Right kidney (tissue), 1 donor: ENCODE measurements around the gene TBL1Y.
"Not testable (repeated sequence)": the region's sequence is repeated elsewhere in the genome, so short reads cannot be mapped to it uniquely, and the experiment has no call there.

ENCODE experiments used
- DNase-seq: peaks from one replicate; pipeline ENCODE4 v3.0.0-alpha.2; 2016

Gene TBL1Y

GRCh38 chrY:6972271-6972887 lies 61.9 kb downstream of the TBL1Y start:
- DNase-seq = no peak

DNA sequence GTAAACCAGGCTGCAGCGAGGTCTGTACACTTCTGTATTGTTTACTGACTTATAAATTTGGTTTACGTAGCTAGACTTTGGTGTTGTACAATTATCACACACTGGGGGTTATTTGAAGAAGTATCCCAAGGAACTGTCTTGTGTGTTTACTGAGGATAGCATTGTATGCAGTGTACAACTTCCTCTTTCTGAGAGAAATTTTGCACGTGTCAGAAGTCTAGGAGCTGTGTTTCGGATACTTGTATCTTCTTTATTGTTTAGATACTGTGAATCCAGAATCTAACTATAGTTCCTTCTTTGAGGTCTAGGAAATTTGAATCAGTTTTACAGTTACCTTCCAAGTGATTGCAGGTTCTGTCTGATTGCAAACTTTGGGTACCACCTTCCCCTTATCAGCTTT lies 64.5 kb downstream of the TBL1Y start:
- DNase-seq = no peak

- DNase-seq = no peak
These were observed 67.3 kb downstream of the TBL1Y start for GRCh38 chrY:6977783-6978182.

DNA sequence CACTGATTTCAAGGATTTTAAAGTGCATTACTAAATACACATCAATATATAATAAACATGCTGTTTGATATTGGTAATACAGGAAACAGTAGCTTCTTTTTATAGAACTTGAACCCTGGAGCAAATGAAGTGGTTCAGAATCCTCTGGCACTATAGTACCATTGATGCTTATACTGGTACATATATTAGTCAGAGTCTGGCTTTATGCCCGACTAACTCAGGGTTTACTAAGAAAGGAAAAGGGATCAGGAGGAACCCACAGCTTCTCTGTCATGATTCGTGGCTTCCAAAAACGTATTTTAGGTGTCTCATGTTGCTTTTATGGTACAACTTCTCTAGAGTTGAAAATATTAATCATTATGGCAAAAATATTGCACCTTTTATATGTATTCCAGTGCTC lies 72.7 kb downstream of the TBL1Y start:
- no peak for DNase-seq

DNA sequence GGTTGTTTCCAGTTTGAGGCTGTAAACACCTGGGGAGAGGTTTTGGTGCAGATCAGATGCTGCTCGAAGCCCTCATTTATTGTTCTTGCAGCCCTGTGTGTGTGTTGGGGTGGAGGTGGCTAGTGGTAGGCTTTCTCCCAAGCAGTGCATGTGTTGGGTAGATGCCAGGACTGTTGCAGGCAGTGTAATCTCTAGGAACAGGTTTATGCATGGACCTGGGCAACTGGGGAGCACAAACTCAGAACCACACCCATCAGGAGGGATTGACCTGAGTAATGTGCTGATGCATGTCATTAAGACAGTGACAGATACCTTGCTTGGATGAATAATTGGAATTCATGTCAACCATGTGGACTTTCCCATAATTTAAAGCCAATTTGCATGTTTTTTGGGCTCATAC lies 77.3 kb downstream of the TBL1Y start:
- DNase-seq = no peak

GRCh38 chrY:6989886-6990620 lies 79.6 kb downstream of the TBL1Y start:
- DNase-seq = no peak

- no peak for DNase-seq
These were observed 81.5 kb downstream of the TBL1Y start for GRCh38 chrY:6992041-6992440.

DNA sequence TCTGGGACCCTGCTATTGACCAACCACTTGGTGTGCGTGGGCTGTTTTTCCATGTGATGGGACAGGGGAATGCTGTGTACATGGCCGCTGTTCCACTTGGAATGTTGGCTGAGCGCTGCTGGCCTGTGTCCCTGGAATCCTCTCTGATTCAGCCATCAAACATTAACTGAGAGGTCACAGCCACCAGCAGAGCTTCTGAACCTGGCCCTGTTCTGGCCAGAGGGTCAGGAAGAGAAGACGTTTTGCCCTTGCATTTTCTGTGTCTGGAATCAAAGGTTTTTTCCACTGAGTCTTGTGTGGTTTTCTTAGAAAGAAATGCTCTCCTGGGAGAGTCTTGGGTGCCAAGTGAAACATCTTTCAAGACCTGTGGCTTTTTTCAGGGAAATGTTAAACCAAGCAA lies 85.5 kb downstream of the TBL1Y start:
- no peak for DNase-seq

DNA sequence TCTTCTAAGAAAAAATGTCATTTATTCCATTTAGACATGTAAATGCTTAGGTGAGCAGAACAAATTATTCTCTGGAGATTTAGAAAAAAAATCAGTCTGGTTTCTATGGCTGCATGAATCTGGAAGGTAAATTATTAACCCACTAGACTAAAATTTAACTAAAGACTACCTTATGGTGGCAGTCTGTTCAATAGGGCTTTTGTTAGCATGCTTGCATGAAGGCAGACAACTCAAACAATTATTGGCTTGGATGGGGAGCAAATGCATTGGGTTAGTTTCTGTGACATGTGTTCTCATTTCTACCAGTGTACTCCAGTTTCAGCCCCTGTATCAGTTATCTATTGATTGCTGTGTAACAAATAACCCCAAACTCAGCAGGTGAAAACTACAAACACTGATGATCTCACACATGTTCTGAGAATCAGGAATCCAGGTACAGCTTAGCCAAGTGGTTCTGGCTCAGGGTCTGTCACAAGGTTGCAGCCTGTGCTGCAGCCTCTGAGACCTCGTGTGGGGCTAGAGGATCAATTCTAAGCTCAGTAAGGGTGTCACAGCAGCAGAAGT lies 87.1 kb downstream of the TBL1Y start:
- no peak for DNase-seq

DNA sequence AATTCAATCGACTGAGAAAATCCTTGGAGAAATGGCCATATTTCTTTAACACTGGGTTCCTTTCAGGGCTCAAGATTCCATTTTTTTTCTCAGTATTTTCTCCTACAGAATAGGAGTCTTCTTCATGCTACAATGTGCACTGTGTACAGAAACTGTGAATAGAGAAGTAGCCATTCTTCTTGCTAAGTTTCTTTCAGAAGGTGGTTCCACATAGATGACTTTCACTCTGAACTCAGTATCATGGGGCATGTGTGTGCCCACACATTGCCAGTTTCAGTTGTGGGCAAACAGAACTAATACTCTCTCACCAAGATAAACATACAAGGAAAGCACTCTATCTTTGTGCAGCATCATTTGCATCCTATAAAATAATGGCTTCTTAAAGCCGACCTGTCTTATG lies 89.4 kb downstream of the TBL1Y start:
- no peak for DNase-seq

DNA sequence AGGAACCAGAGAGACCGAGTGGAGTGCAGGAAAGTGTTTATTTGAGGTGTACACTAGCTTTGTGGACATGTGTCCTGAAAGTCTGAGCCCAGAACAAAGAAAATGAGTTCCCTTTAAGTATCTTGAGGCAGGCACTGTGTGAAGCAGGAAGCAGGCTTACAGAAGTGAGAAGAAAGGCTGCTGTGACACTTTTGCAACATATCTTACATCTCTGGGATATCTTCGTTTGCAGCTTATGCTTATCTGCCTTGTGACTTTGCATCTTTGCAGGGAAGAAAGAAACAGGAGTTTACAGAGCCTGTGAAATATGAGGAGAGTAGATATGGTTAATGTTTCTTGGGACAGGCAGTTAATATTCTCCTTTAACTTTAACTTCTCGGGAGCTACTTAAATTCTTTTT lies 92.1 kb downstream of the TBL1Y start:
- no peak for DNase-seq

- no peak for DNase-seq
These were observed 97.4 kb downstream of the TBL1Y start for GRCh38 chrY:7007911-7008310.

GRCh38 chrY:7008578-7009355 lies 98.3 kb downstream of the TBL1Y start:
- DNase-seq = no peak

DNA sequence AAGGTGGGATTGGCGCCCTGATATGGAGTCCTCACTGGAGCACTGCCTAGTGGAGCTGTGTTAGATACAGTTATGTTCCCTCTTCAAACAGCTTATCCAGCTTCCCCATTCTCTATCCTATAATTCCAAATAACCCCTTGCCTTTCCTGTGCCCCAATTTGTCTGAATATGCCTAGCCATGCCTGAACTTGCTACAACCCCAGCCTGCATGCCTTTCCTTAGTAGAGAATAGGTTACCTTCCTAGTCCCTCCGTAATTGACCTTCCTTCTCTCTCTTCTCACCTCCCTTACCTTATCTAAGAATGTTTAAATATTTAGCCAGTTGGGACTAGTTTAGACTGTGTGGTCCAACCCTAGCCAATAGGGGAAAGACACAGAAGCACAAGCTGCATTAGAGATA lies 102.6 kb downstream of the TBL1Y start:
- no peak for DNase-seq

DNA sequence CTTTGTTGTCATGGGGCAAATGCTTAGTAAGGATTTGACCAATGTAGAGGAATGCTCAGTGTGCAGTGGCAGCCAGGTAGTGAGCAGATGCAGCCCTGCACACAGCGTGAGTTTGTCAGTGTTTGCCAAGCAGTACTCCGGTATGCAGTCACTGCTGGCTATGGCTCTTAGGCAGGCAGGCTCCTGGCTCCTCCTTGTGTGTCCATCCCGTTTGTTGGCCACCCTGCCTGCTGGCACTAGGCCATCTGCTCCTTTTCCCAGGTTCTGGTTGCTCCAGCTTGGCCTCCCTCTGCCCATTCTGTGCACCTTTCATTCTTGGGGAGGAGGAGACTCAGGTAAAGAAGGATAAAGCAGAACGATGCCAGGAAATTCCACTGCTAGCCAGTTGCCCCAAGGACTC lies 106.0 kb downstream of the TBL1Y start:
- no peak for DNase-seq

DNA sequence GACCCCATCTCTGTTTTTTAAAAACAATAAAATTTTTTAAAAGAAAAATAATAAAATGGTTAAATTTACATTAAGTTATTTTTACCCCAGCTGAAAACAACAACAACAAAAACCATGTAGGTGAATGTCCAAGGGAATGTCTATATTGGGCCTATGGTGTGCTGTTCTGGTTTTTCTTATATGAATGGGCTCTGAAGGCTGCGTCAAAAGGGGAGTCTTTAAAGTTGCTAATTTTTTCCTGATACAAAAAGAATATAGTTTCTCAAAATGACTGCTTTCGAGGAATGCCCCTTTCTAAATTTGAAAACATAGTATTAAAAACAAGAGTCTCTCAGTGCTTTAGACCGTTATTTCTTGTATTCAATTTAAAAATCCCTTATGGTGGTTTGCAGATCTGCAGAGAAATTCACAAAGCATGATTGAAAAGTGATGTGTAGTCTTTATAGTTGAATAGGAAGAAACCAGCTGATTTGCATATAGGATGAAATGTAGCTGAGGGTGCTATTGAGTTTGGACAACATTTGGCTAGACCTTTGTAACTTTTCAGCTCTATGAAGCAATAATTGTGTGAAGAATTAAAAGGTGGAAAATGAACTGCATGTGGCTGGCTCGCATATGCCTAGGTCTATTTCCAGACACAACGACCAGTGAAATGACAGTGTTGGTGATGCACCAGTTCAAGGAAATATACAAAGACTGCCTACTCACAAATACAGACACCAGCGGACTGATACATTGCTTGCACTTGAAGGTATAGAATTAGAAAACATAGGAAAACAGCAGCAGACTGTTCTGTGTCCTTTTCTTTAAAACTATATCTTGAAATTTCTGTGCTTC lies 107.0 kb downstream of the TBL1Y start:
- DNase-seq = no peak

DNA sequence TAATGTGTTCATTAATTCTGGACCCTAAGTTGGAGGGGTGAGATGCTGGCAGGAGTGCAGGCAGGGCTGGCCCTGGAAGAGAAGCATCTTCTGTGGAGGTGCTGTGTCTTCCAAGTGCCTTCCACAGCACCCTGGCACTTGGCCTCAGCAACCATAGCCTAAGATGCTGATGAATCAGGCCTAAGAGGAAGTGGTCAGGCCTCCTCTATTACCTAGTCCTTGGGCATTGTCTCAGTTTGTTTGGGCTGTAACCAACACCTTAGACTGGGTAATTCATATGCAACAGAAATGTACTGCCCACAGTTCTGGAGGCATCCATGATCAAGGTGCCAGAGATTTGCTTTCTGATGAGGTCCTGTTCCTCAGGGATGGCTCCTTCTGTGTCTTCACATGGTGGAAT lies 128.5 kb downstream of the TBL1Y start:
- DNase-seq = no peak

DNA sequence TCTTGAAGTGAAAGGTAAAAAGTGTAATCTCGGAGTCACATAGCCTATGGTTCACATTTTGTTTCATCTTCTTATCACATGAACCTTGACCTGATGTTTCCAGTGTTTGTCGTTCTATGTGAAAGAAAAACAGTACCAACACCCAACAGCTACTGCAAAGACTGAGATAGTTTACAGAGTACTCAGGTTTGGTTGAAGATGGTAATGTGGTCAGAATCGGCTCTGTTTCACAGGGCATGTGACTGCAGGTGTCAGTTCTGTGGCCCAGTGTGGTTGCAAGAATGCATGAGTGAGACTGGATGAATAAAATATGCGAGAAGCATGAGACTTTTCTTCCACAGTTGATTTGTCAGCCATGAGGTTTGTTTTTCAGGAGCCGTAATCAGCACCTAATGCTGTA lies 130.2 kb downstream of the TBL1Y start:
- DNase-seq = no peak

GRCh38 chrY:7041983-7042382 lies 131.5 kb downstream of the TBL1Y start:
- no peak for DNase-seq

- not testable (repeated sequence) for DNase-seq
These were observed 142.0 kb downstream of the TBL1Y start for GRCh38 chrY:7052461-7052860.

DNA sequence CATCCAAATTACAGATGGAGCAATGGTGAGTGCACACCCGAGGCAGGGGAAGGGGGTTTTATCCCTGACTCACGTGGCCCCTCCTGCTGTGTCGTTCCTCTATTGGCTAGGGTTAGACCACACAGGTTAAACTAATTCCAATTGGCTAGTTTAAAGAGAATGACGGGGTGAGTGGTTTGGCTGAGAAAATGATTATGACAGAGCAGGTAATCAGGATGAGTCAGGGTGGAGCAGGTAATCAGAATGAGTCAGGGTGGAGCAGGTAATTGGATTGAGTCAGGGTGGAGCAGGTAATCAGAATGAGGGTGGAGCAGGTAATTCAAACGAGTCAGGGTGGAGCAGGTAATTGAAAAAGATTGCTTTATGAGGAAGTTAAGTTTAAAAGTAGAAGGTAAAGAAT lies 146.4 kb downstream of the TBL1Y start:
- DNase-seq = no peak

DNA sequence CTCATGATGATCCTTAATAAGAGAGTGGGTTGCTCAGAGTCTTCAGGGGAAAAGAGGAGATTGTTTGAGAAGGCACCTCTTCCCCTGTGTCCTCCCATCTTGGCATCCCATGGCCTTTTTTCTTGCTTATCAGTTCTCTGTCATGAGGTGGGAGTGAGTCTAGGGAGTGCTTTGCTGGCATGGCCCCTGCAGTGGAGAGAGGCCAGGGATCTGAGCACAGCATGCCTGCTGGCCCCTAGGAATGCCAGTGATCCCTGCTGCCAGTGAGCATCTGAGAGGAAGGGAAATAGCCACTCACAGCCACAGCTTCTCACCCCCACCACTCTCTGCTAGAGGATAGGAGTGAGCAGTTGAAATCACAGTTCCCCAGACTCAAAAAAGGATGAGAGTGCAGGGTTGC lies 168.2 kb downstream of the TBL1Y start:
- DNase-seq = no peak
